Measurements from ENCODE around the gene NMBR. TPM values are rescaled to one million over a fixed set of nuclear protein-coding genes. Genes with fewer than 3 reads are reported as not detected.
"Not testable (repeated sequence)": the region's sequence is repeated elsewhere in the genome, so short reads cannot be mapped to it uniquely, and the experiment has no call there.

Gene NMBR
- total and polyA plus RNA-seq, 5 donors = not detected

DNA sequence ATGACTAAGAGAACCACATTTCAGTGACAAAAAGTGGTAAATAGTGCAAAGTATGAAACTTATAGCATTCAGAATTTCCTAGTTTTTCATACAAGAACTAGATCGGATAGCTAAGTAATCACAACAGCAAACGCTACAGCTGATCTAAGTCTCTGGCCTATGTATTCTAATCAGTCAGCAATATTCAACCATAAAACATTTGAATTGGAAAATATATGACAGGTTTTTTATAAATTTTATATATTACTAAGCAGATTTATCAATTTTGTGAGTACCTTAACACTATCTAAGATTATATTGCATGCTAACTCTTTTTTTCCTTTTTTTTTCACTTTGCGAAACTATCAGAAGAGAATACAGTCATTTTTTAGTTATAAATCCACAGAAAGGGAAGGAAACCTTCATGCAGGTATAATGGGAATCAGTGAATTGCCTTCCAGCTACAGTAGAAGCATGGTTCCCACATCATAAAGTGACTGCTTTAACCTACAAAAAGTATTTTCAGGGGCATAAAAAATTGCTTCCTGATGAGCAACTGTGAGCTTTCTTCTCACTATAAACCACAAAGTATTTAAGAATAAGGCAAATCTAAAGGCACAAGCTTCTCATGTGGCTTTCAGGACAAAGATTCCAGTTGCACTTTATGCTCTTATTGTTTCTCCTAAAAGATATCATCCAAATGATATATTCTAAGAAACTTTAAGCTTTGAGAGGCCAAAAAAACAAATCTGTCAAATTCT lies 88.2 kb downstream of the NMBR start:
- 83% methylated on average over 3 of the region's 3 CpGs for WGBS
- H3K4me1 ChIP-seq (ENCODE audit: control insufficient read depth, insufficient read depth, low read length) = no peaks in the 10 kb centered on the region
- H3K27ac ChIP-seq (ENCODE audit: low read length) = no peak overlapping the region
- H3K9me3 ChIP-seq (ENCODE audit: control insufficient read depth, low read length) = no peaks in the 10 kb centered on the region
- intact Hi-C loops (cut with DNase I) = no loop called here
- H3K27me3 ChIP-seq (ENCODE audit: control insufficient read depth, insufficient read depth) = no peaks in the 10 kb centered on the region
- DNase-seq (no peak), ATAC-seq (no peak)
- H3K4me3 ChIP-seq (ENCODE audit: low read length) = no peak overlapping the region

DNA sequence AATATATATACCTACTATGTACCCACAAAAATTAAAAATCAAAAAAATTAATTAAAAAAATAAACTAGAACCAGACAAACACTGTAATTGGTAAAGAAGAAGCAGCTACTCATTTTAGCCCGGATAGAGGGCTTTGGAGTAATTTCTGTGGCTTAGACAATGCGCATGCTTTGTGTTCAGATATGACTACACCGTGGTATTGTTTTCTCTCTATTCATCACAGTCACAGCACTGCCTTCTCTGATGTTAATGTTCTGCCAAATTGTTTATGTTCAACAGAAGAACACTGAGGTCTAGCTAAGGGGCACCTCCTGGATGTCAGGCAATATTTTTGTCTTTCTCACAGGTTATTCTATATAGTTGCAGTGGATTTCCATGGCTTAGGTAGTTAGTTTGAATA lies 91.7 kb downstream of the NMBR start:
- no peaks in the 10 kb centered on the region for H3K4me1 ChIP-seq (ENCODE audit: control insufficient read depth, insufficient read depth, low read length)
- intact Hi-C loops (cut with DNase I) = no loop called here
- 72% methylated on average over 3 of the region's 3 CpGs for WGBS
- H3K27me3 ChIP-seq (ENCODE audit: control insufficient read depth, insufficient read depth) = no peaks in the 10 kb centered on the region
- ATAC-seq (no peak), DNase-seq (no peak)
- H3K4me3 ChIP-seq (ENCODE audit: low read length) = no peak overlapping the region
- H3K9me3 ChIP-seq (ENCODE audit: control insufficient read depth, low read length) = no peaks in the 10 kb centered on the region
- H3K27ac ChIP-seq (ENCODE audit: low read length) = no peak overlapping the region

DNA sequence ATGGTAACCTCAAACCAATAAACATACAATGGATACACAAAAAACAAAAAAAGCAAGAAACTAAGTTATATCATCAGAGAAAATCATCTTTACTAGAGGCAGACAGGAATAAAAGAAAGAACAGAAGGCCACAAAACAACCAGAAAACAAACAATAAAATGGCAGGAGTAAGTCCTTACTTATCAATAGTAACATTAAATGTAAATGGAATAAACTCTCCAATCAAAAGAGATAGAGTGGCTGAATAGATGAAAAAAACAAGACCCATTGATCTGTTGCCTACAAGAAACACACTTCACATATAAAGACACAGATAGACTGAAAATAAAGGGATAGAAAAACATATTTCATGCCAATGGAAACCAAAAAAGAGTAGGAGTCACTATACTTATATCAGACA lies 95.5 kb downstream of the NMBR start:
- no peak overlapping the region for H3K27ac ChIP-seq (ENCODE audit: low read length)
- ATAC-seq = no peak
- H3K4me3 ChIP-seq (ENCODE audit: low read length) = no peak overlapping the region
- DNase-seq = no peak
- no peaks in the 10 kb centered on the region for H3K4me1 ChIP-seq (ENCODE audit: control insufficient read depth, insufficient read depth, low read length)
- H3K27me3 ChIP-seq (ENCODE audit: control insufficient read depth, insufficient read depth) = no peaks in the 10 kb centered on the region
- intact Hi-C loops (cut with DNase I) = no loop called here
- no peaks in the 10 kb centered on the region for H3K9me3 ChIP-seq (ENCODE audit: control insufficient read depth, low read length)

DNA sequence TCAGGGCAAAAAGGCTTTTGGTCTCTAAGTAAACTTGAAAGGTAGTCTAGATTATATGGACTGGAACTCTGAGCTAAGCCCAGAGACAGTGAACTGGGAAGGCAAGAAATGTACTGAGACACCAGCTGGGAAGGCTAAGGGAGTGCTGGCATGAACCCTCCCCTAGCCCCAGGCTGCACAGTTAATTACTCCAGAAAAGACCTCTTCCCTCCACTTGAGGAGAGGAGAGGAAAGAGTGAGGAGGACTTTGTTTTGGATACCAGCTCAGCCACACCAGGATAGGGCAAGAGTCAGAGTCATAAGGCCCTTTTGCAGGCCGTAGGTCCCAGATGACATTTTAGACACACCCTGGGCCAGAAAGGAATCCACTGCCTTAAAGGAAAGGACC lies 98.3 kb downstream of the NMBR start:
- Histone ChIP-seq H3K4me3 (ENCODE audit: low read length) (no peak overlapping the region), H3K4me1 (ENCODE audit: control insufficient read depth, insufficient read depth, low read length) (no peaks in the 10 kb centered on the region), H3K27ac (ENCODE audit: low read length) (no peak overlapping the region), H3K9me3 (ENCODE audit: control insufficient read depth, low read length) (no peaks in the 10 kb centered on the region), H3K27me3 (ENCODE audit: control insufficient read depth, insufficient read depth) (no peaks in the 10 kb centered on the region)
- intact Hi-C loops (cut with DNase I) = no loop called here
- DNase-seq (no peak), ATAC-seq (no peak)
- WGBS = 78% methylated on average over 1 of the region's 1 CpG

DNA sequence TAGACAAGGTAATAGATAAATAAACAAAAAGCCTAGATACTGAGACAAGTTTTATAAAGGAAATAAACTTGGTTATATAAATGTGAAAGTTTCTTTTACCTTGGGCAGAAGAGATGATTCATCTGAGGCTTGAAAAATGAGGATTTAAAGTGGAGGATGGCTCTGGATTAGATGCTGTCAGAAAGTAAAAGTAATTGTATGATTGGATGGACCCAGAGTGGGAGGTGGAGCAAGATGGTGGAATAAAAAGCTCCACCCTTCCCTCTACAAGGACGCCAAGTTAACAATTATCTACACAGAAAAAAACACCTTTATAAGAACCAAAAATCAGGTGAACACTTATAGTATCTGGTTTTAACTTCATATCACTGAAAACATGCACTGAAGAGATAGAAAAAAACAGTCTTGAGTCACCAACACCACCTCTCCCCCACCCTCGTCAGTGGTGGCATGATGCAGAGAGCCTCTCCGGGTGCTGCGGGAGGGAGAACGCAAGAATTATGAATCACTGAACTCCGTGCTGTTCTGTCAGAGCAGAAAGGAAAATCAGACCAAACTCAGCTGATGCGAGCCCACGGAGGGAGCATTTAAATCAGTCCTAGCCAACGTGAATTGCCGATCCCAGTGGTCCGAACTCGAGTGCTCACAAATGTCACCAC lies 98.9 kb downstream of the NMBR start:
- Histone ChIP-seq H3K4me1 (ENCODE audit: control insufficient read depth, insufficient read depth, low read length) (no peaks in the 10 kb centered on the region), H3K9me3 (ENCODE audit: control insufficient read depth, low read length) (no peaks in the 10 kb centered on the region), H3K27ac (ENCODE audit: low read length) (no peak overlapping the region), H3K4me3 (ENCODE audit: low read length) (no peak overlapping the region), H3K27me3 (ENCODE audit: control insufficient read depth, insufficient read depth) (no peaks in the 10 kb centered on the region)
- no peak for DNase-seq
- intact Hi-C loops (cut with DNase I) = no loop called here
- 88% methylated on average over 12 of the region's 12 CpGs for WGBS
- no peak for ATAC-seq

DNA sequence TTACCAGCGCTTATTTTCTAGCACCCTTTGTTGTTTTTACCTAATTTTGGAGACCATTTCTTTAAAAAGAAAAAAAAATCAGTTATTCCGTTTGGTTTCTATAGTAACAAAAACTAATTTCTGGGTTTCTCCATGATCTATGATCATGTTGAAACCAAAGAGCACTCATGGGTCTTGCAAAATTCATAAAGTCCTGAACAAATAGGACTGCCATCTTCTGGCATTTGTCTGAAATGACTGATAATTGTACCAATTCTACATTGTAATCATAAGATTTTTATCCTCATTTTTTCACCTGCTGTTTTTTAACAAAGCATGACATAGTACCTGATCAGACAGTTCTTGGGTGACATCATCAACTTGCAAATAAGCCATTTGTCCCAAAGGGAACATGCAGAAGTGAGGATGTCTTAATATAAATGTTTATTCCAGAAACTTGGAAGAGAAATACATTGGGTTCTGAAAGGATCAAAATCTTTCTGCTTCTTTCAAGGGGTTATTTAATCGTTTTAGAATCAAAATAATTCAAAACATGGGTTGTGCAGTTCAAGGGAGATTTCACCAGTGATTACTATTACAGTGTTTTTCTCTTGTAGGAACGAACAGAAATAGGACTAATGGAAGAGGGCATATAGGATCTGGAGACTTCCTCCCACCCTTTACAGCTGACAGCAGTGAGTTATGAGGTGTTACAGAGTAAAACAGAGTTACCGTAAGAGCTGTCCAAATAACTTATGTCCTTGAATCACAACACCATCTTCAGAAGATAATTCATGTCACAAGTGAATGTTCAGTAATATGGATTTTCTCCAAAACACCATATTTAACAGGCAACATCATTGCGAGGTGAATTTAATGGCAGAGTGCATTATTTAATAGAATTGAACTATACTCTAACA lies 101.3 kb downstream of the NMBR start:
- Histone ChIP-seq H3K27me3 (ENCODE audit: control insufficient read depth, insufficient read depth) (no peaks in the 10 kb centered on the region), H3K9me3 (ENCODE audit: control insufficient read depth, low read length) (no peaks in the 10 kb centered on the region), H3K4me3 (ENCODE audit: low read length) (no peak overlapping the region), H3K27ac (ENCODE audit: low read length) (no peak overlapping the region), H3K4me1 (ENCODE audit: control insufficient read depth, insufficient read depth, low read length) (no peaks in the 10 kb centered on the region)
- DNase-seq (no peak), ATAC-seq (no peak)
- 37% methylated on average over 6 of the region's 6 CpGs for WGBS
- intact Hi-C loops (cut with DNase I) = no loop called here

DNA sequence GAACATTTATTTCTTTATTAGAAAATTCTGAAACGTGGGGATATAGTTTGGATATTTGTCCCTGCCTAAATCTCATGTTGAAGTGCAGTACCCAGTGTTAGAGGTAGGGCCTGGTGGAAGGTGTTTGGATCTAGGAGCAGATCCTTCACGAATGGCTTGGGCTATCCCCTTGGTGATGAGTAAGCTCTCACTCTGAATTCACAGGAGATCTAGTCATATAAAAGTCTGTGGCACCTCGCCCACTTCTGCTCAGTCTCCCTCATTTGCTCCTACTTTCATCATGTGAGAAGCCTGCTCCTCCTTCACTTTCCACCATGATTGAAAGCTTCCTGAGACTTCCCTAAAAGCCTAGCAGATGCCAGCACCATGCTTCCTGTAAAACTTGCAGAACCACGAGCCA lies 111.0 kb downstream of the NMBR start:
- Histone ChIP-seq H3K27ac (ENCODE audit: low read length) (no peak overlapping the region), H3K27me3 (ENCODE audit: control insufficient read depth, insufficient read depth) (no peaks in the 10 kb centered on the region), H3K4me1 (ENCODE audit: control insufficient read depth, insufficient read depth, low read length) (no peaks in the 10 kb centered on the region), H3K4me3 (ENCODE audit: low read length) (no peak overlapping the region), H3K9me3 (ENCODE audit: control insufficient read depth, low read length) (no peaks in the 10 kb centered on the region)
- no peak for DNase-seq
- no peak for ATAC-seq
- intact Hi-C loops (cut with DNase I) = no loop called here
- 70% methylated on average over 4 of the region's 4 CpGs for WGBS

DNA sequence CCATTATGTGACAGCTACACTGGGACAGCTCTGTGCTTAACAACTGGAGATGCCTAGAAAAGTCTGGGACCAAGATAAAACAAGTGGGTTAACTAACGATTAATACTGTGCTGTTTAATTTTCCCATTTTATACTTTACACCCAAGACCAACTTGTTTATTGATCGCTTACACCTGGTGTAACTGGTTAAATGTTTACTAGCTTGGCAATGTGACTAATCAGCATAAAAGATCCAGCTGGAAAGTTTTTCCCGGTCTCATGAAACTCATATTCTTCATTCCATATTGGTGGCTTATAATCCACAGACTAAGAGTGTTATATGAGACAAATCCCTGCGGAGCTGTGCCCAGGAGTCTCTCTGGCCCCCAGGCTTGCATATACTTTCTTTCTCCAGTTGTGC lies 115.9 kb downstream of the NMBR start:
- no peak overlapping the region for H3K27ac ChIP-seq (ENCODE audit: low read length)
- intact Hi-C loops (cut with DNase I) = no loop called here
- WGBS = 78% methylated on average over 4 of the region's 4 CpGs
- H3K9me3 ChIP-seq (ENCODE audit: control insufficient read depth, low read length) = no peaks in the 10 kb centered on the region
- ATAC-seq (no peak), DNase-seq (no peak)
- H3K27me3 ChIP-seq (ENCODE audit: control insufficient read depth, insufficient read depth) = no peaks in the 10 kb centered on the region
- no peak overlapping the region for H3K4me3 ChIP-seq (ENCODE audit: low read length)
- no peaks in the 10 kb centered on the region for H3K4me1 ChIP-seq (ENCODE audit: control insufficient read depth, insufficient read depth, low read length)

DNA sequence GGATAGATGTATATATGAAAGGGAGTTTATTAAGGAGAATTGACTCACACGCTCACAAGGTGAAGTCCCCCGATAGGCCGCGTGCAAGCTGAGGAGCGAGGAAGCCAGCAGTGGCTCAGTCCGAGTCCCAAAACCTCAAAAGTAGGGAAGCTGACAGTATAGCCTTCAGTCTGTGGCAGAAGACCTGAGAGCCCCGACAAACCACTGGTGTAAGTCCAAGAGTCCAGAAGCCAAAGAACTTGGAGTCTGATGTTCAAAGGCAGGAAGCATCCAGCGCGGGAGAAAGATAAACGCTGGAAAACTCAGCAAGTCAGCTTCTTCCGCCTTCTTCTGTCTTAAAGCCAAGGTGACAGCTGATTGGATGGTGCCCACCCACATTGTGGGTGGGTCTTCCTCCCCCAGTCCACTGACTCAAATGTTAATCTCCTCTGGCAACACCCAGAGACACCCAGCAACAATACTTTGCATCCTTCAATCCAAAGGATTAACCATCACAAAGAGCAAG lies 116.8 kb downstream of the NMBR start:
- no peak overlapping the region for H3K27ac ChIP-seq (ENCODE audit: low read length)
- ATAC-seq (no peak), DNase-seq (no peak)
- H3K9me3 ChIP-seq (ENCODE audit: control insufficient read depth, low read length) = no peaks in the 10 kb centered on the region
- WGBS = 54% methylated on average over 11 of the region's 11 CpGs
- intact Hi-C loops (cut with DNase I) = no loop called here
- no peaks in the 10 kb centered on the region for H3K27me3 ChIP-seq (ENCODE audit: control insufficient read depth, insufficient read depth)
- H3K4me1 ChIP-seq (ENCODE audit: control insufficient read depth, insufficient read depth, low read length) = no peaks in the 10 kb centered on the region
- H3K4me3 ChIP-seq (ENCODE audit: low read length) = no peak overlapping the region

DNA sequence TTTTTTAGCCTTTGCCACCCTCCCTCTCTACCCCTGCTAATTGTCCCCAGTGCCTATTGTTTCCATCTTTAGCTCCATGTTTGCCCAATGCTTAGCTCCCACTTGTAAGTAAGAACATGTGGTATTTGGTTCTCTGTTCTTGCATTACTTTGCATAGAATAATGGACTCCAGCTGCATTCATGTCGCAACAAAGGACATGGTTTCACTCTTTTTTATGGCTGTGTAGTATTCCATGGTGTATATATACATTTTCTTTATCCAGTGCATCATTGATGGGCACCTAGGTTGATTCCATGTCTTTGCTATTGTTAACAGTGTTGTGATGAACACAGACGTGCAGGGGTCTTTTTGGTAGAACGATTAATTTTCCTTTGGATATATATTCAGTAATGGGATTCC lies 118.4 kb downstream of the NMBR start:
- DNase-seq (no peak), ATAC-seq (no peak)
- H3K27me3 ChIP-seq (ENCODE audit: control insufficient read depth, insufficient read depth) = no peaks in the 10 kb centered on the region
- no peaks in the 10 kb centered on the region for H3K9me3 ChIP-seq (ENCODE audit: control insufficient read depth, low read length)
- H3K4me3 ChIP-seq (ENCODE audit: low read length) = no peak overlapping the region
- intact Hi-C loops (cut with DNase I) = no loop called here
- H3K4me1 ChIP-seq (ENCODE audit: control insufficient read depth, insufficient read depth, low read length) = no peaks in the 10 kb centered on the region
- no peak overlapping the region for H3K27ac ChIP-seq (ENCODE audit: low read length)
- WGBS = 91% methylated on average over 3 of the region's 3 CpGs

DNA sequence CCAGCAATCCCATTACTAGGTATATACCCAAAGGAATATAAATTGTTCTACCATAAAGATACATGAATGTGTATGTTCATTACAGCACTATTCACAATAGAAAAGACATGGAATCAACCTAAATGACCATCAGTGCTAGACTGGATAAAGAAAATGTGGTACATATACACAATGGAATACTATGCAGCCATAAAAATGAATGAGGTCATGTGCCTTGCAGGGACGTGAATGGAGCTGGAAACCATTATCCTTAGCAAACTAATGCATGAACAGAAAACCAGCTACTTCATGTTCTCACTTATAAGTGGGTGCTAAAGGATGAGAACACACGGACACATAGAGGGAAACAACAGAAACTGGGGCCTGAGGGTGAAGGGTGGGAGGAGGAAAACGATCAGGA lies 119.1 kb downstream of the NMBR start:
- intact Hi-C loops (cut with DNase I); ATAC-seq: not testable (repeated sequence)
- 76% methylated on average over 3 of the region's 3 CpGs for WGBS

More for the DNA sequence above, 119.1 kb downstream of the NMBR start:
- H3K27me3 ChIP-seq (ENCODE audit: control insufficient read depth, insufficient read depth); H3K4me1 ChIP-seq (ENCODE audit: control insufficient read depth, insufficient read depth, low read length); DNase-seq; H3K4me3 ChIP-seq (ENCODE audit: low read length); H3K27ac ChIP-seq (ENCODE audit: low read length); H3K9me3 ChIP-seq (ENCODE audit: control insufficient read depth, low read length): not testable (repeated sequence)

All from right cardiac atrium (tissue), 5 donors.